Posterior cingulate gyrus (tissue), 11 donors: ENCODE measurements around the gene CAMK2N2.

ENCODE experiments used
- DNase-seq, 10 donors: peaks; one replicate each; pipeline versions ENCODE4 v3.0.0 to v3.0.0-alpha.2; 2020 to 2021; ENCODE audit warnings: mixed read lengths in 3 of 10
- intact Hi-C: fragments of 100-400 bp; cut with DNase I; formaldehyde crosslinking; loops from one replicate; pipeline ENCODE4 v1.15.1; 2023

The CAMK2N2 gene

DNA sequence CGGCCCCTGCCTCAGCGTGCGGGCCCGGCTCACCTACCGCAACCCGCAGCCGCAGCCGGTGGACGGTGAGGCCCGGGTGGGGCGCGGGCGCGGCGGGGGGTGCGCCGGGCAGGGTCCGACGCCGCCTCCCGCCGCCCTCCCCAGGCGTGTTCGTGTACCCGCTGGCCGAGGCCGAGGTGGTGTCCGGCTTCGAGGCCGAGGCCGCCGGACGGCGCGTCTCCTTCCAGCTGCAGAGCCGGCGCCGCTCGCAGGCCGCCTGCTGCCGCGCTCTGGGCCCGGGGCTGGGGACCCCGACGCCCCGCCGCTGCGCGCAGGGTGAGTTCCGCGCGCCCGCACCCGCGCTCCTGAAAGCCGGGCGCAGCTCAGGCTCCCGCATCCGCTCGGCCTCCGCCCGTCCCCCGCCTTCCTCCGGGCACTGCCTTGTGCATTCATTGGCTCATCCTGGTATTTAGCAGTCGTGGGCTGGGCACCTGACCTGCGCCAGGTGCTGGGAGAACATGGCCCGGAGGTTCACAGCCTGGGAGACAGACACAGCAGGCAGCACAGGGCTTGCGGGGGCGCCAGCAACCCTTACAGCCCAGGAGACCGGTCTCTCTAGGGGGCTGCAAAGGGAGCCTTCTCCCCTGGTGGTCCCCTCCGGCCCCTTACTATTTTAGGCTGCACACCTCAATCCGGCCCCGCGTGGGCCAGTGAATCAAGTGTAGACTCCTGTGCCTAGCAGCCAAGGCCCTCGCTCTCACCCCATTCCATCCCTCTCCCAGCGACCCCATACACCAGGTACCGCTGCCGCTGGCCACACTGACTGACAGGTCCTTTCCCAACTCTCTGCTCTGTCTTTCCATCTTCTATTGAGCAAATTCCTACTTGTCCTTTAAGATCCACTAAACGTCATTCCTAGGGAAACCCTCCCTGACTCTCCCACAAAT lies 30.5 kb downstream of the CAMK2N2 start:
- intact Hi-C loops, result no loop called here
- peak in 4 of 10 donors; percentile 28 to 92 (median 65) for DNase-seq

DNA sequence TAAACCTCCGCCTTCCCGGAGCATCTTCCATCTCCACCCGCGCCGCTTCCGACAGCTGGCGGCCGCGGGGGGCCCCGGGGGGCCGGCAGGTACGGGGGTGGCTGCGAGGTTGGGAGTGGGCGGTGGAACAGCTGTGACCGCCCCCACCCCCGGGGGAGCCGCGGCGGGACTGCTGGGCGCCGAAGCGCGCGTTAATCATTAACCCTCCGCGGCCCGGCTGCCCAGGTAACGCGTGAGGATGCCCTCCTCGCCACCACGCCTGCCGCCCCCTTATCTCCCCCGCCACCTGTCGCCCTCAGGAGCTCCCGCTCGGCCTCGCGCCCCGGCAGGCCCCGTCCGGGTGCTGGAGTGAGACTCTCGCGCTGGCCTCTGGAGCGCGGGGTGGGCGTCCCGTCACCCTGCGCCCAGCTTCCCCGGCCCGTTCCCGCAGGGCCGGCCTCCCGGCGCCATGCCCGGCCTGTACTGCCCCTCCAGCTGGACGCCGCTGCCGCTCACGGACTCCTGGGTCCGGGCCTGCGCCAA lies 31.2 kb downstream of the CAMK2N2 start:
- DNase-seq, result peak in 1 of 10 donors; percentile 85
- intact Hi-C loops, result no loop called here

- peak; percentile 24 to 97 (median 73) for DNase-seq
- intact Hi-C loops, result no loop called here
Observed at GRCh38 chr3:184229394-184230080, 31.8 kb downstream of the CAMK2N2 start, which contains the start of gene VWA5B2. Gene VWA5B2 (plus strand): TSS chr3:184229585. CDS start chr3:184230529, 944 bp downstream.

DNA sequence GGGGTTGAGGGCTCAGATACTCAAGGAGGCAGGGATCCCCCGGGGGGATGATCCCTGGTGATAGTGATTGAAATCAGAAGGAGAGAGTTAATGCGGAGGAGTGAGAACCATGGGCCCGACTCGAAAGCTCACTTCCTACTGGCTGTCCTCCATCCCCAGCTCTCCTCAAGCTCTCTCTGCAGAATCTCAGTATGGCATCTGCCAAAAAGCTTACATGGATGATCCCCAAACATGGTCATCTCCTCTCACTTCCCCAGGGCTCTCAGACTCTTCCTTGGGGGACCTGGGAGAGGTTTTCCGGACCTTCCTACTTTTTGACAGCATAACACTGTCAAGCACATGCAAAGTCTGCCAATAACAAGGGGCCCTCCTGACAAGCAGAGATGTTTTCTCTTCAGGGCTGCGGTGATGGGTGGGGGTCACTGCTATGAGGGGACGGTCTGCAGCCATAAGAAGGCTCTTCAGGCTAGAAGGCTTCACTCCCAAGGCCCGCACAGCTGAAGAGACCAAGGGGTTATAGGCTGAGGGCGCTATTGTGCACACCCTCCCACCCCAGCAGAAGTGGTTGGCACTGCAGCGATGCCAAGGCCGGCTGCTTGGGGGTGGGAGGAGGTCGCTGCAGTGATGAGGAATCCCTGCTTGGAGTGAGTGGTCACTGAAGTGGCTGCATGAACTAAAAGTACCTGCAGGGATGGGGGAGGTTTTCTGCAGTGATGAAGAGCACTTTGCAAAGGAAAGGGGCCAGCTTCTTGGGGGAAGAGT lies 32.8 kb downstream of the CAMK2N2 start:
- intact Hi-C loops, result no loop called here
- DNase-seq, result peak in 2 of 10 donors; percentile 75 to 77

DNA sequence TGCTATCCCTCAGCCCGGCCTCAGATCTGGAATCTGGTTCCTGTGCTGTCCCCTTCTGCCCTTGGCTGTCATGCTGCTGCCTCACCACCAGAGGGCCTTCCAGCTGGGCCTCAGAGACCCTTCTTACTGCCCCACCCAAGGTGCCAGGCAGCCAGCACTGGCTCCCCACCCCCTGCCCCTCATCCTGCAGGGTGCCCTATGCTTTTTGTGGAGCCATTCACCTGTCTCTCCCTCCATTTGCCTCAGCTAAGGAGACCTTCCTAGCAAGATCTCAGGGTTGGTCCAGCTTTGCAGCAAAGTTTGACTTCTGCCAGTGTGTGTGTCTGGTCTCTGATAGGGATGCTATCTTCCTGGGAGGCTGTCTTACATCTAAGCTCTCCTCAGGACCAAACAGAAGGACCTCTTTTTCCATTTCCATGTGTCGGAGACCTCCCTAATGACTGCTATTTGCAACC lies 33.8 kb downstream of the CAMK2N2 start:
- intact Hi-C loops, result no loop called here
- DNase-seq, result peak in 2 of 10 donors; percentile 34 to 74

- DNase-seq, result no peak
- intact Hi-C loops, result no loop called here
Observed at GRCh38 chr3:184223946-184224345, 37.4 kb downstream of the CAMK2N2 start.

DNA sequence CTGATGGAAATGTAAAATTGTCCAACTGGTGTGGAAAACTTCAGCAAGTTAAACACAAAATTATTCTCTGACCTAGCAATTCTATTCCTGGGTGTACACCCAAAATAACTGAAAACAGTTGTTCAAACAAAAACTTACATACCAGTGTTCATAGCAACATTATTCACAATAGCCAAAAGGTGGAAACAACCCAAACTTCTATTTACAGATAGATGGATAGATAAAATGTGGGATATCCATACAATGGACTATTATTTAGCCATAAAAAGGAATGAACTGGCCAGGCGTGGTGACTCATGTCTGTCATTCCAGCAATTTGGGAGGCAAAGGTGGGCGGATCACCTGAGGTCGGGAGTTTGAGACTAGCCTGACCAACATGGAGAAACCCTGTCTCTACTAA lies 38.8 kb downstream of the CAMK2N2 start:
- intact Hi-C loops, result no loop called here
- no peak for DNase-seq

DNA sequence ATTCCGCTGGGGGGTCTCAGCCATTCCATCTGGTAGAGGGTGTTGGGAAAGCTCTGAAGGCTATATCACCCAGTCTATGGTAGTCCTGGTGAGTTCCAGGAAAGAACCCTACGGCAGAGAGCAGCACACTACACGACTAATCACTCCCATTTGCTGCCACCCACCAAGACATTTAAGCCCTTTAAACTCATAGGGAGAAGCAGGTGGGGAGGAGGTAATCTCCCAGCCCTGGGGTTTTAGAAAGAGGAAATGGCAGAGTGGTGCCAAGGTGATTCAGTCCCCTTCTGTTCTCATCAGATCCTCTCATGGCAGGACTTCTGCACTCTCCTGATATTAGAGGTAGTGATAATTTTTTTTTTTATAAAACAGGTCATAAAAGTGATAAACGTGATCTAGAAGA lies 42.5 kb downstream of the CAMK2N2 start:
- intact Hi-C loops, result no loop called here
- no peak for DNase-seq

- intact Hi-C loops, result no loop called here
Observed at GRCh38 chr3:184211718-184212117, 49.6 kb downstream of the CAMK2N2 start.

GRCh38 chr3:184211297-184211696 lies 50.1 kb downstream of the CAMK2N2 start:
- DNase-seq, result no peak
- intact Hi-C loops, result no loop called here

More at GRCh38 chr3:184211718-184212117, 49.6 kb downstream of the CAMK2N2 start:
- DNase-seq, result no peak
